NCI-H1048 (cell line): Measurements from ENCODE around the gene HECTD4.
"Not testable (repeated sequence)": the region's sequence is repeated elsewhere in the genome, so short reads cannot be mapped to it uniquely, and the experiment has no call there.

Experiments
- DNase-seq: peaks from one replicate; lab custom pipeline; 2025; lab: John Stamatoyannopoulos, UW

HECTD4 gene

GRCh38 chr12:112406519-112407488 is 24.6 kb upstream of the HECTD4 start:
- DNase-seq, result no peak

GRCh38 chr12:112401903-112402498 is 19.8 kb upstream of the HECTD4 start:
- no peak for DNase-seq

- no peak for DNase-seq
Observed at GRCh38 chr12:112401054-112401453, 18.8 kb upstream of the HECTD4 start.

- DNase-seq, result no peak
Observed at GRCh38 chr12:112393328-112393727, 11.1 kb upstream of the HECTD4 start.

- DNase-seq, result not testable (repeated sequence)
Observed at GRCh38 chr12:112389922-112390654, 7.9 kb upstream of the HECTD4 start.

GRCh38 chr12:112389228-112389627 is 7.0 kb upstream of the HECTD4 start:
- DNase-seq, result no peak

- DNase-seq, result no peak
Observed at GRCh38 chr12:112386726-112387125, 4.5 kb upstream of the HECTD4 start.

- no peak for DNase-seq
Observed at GRCh38 chr12:112382866-112383265, 635 bp upstream of the HECTD4 start.

GRCh38 chr12:112381406-112381882 is 787 bp downstream of the HECTD4 start:
- DNase-seq, result no peak

GRCh38 chr12:112380663-112381405 is 1.4 kb downstream of the HECTD4 start:
- no peak for DNase-seq

- no peak for DNase-seq
Observed at GRCh38 chr12:112375105-112375504, 7.1 kb downstream of the HECTD4 start.

GRCh38 chr12:112374166-112374740 is 8.0 kb downstream of the HECTD4 start:
- DNase-seq, result no peak

- no peak for DNase-seq
Observed at GRCh38 chr12:112370868-112371510, 11.2 kb downstream of the HECTD4 start.

GRCh38 chr12:112370199-112370598 is 12.0 kb downstream of the HECTD4 start:
- DNase-seq, result no peak

- no peak for DNase-seq
Observed at GRCh38 chr12:112368856-112369255, 13.4 kb downstream of the HECTD4 start.

GRCh38 chr12:112367965-112368364 is 14.3 kb downstream of the HECTD4 start:
- no peak for DNase-seq

- DNase-seq, result no peak
Observed at GRCh38 chr12:112362310-112362709, 19.9 kb downstream of the HECTD4 start.

- DNase-seq, result no peak
Observed at GRCh38 chr12:112361271-112361670, 21.0 kb downstream of the HECTD4 start.

GRCh38 chr12:112359290-112359689 is 22.9 kb downstream of the HECTD4 start:
- no peak for DNase-seq

- no peak for DNase-seq
Observed at GRCh38 chr12:112357214-112357613, 25.0 kb downstream of the HECTD4 start.

GRCh38 chr12:112354399-112354798 is 27.8 kb downstream of the HECTD4 start:
- no peak for DNase-seq
